Measurements from ENCODE around the gene S100A4.

Gene S100A4

GRCh38 chr1:153515504-153516394 is 29.9 kb downstream of the S100A4 start:
- in situ Hi-C loops (cut with MboI; ENCODE audit: low sequenced_read_pairs): loop anchor here (25.0 kb wide), 1 partner anchor 222 kb away; the partner anchor contains the start of gene INTS3

GRCh38 chr1:153513666-153514065 is 31.9 kb downstream of the S100A4 start:
- in situ Hi-C loops (cut with MboI; ENCODE audit: low sequenced_read_pairs): loop anchor here (25.0 kb wide), 1 partner anchor 224 kb away; the partner anchor contains the start of gene INTS3

GRCh38 chr1:153513023-153513422 is 32.6 kb downstream of the S100A4 start:
- in situ Hi-C loops (cut with MboI; ENCODE audit: low sequenced_read_pairs): loop anchor here (25.0 kb wide), 1 partner anchor 224 kb away; the partner anchor contains the start of gene INTS3

- in situ Hi-C loops (cut with MboI; ENCODE audit: low sequenced_read_pairs): loop anchor here (25.0 kb wide), 1 partner anchor 226 kb away; the partner anchor contains the start of gene INTS3
Measured at GRCh38 chr1:153510984-153511410, 34.6 kb downstream of the S100A4 start.

- in situ Hi-C loops (cut with MboI; ENCODE audit: low sequenced_read_pairs): loop anchor here (10.0 to 25.0 kb wide), 2 partner anchors 165 to 227 kb away; partner anchors contain the start of genes INTS3 and PGLYRP4
Measured at GRCh38 chr1:153509729-153510354, 35.8 kb downstream of the S100A4 start.

- in situ Hi-C loops (cut with MboI; ENCODE audit: low sequenced_read_pairs): loop anchor here (10.0 to 25.0 kb wide), 2 partner anchors 164 to 228 kb away; partner anchors contain the start of genes INTS3 and PGLYRP4
Measured at GRCh38 chr1:153509036-153509435, 36.6 kb downstream of the S100A4 start.

GRCh38 chr1:153507926-153508583 is 37.6 kb downstream of the S100A4 start:
- in situ Hi-C loops (cut with MboI; ENCODE audit: low sequenced_read_pairs): loop anchor here (10.0 to 25.0 kb wide), 2 partner anchors 163 to 229 kb away; partner anchors contain the start of genes INTS3 and PGLYRP4

- in situ Hi-C loops (cut with MboI; ENCODE audit: low sequenced_read_pairs): loop anchor here (10.0 to 25.0 kb wide), 2 partner anchors 162 to 230 kb away; partner anchors contain the start of genes INTS3 and PGLYRP4
Measured at GRCh38 chr1:153506831-153507413, 38.7 kb downstream of the S100A4 start.

GRCh38 chr1:153506386-153506785 is 39.2 kb downstream of the S100A4 start:
- in situ Hi-C loops (cut with MboI; ENCODE audit: low sequenced_read_pairs): loop anchor here (10.0 to 25.0 kb wide), 2 partner anchors 162 to 231 kb away; partner anchors contain the start of genes INTS3 and PGLYRP4

GRCh38 chr1:153505576-153505975 is 40.0 kb downstream of the S100A4 start:
- in situ Hi-C loops (cut with MboI; ENCODE audit: low sequenced_read_pairs): loop anchor here (10.0 to 25.0 kb wide), 2 partner anchors 161 to 232 kb away; partner anchors contain the start of genes INTS3 and PGLYRP4

- in situ Hi-C loops (cut with MboI; ENCODE audit: low sequenced_read_pairs): loop anchor here (10.0 to 25.0 kb wide), 2 partner anchors 159 to 234 kb away; partner anchors contain the start of genes INTS3 and PGLYRP4
Measured at GRCh38 chr1:153503766-153504165, 41.8 kb downstream of the S100A4 start.

- in situ Hi-C loops (cut with MboI; ENCODE audit: low sequenced_read_pairs): no loop called here
Measured at GRCh38 chr1:153498746-153499145, 46.9 kb downstream of the S100A4 start.

GRCh38 chr1:153495536-153495935 is 50.1 kb downstream of the S100A4 start:
- in situ Hi-C loops (cut with MboI; ENCODE audit: low sequenced_read_pairs): no loop called here

GRCh38 chr1:153494976-153495535 is 50.5 kb downstream of the S100A4 start:
- in situ Hi-C loops (cut with MboI; ENCODE audit: low sequenced_read_pairs): no loop called here

Measured in HL-60/S4 treated with phorbol 12-myristate 13-acetate at 8.2 ng/mL for 4 days and 3 days (cell line).